ENCODE results near the gene UBXN11. TPM values are rescaled to one million over a fixed set of nuclear protein-coding genes. Genes with fewer than 3 reads are reported as not detected.

Gene UBXN11
- total and polyA plus RNA-seq, 2 of the 13 experiments (the other 11 are each of a cell fraction or from before 2014, with no cell fraction given) = 9.3 to 10.4 TPM

DNA sequence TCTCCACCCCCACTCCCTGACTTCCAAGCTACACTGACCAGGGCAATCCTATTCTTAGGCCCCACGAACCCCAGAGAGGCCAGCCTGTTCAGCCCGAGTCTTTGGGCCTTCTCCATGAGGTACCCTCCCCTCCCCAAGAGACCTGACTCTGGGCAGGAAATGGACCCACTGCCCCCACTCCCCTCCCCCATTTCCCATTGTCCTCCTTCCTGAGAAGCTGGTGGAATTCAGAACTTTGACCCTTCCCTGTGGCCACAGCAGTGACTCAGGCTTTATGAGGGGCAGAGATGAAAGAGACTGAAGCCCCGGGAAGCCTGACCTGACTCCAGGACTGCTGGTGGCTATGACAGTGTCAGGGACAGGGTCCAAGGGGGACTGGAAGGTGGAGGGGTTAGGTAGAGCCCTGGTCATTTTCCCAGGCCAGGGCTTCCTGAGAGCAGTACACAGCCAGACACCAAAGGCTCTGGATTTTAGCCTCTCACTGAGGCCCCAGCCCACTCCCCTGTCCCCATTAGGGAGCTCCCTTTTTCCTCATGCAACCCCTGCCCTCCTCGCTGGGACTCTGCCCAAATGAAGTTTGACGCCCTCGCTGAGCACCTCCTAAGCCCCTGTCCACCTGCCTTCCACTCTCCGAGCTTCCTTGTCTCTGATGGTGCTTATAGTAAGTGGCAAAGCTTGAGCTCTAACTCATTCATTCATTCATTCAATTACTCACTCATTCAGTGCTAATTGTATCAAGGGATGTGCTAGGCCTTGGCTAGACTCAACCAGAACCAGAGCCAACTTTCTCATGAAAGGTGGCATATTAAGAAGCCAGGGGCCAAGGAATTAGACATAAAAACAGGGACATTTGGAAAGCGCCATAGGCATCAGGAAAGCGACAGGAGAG, 44.5 kb upstream of the UBXN11 start (continued):
- TF ChIP-seq ZNF281 (CRISPR knock-in tag; IDR thresholded peaks at IDR 0.05; ENCODE audit: borderline replicate concordance) = peak; percentile 99
- no peak for TF ChIP-seq ETV6 (CRISPR knock-in tag; conservative IDR thresholded peaks at IDR 0.05)
- TF ChIP-seq ZFP1 (CRISPR knock-in tag; IDR thresholded peaks at IDR 0.05) = no peak
- no peak for TF ChIP-seq ZNF180 (CRISPR knock-in tag; IDR thresholded peaks at IDR 0.05; ENCODE audit: borderline replicate concordance, low read depth)
- TF ChIP-seq ATF7 (IDR thresholded peaks at IDR 0.05) = peak; percentile 52
- peak; percentile 92 for TF ChIP-seq ATF7 (CRISPR knock-in tag; IDR thresholded peaks at IDR 0.05)
- TF ChIP-seq ZNF766 (CRISPR knock-in tag; IDR thresholded peaks at IDR 0.05; ENCODE audit: borderline replicate concordance) = no peak; the same call in 1 of the 2 replicates
- no peak for TF ChIP-seq RNF2 (conservative IDR thresholded peaks at IDR 0.05; ENCODE audit: low read depth)
- TF ChIP-seq EP300 (IDR thresholded peaks at IDR 0.05; ENCODE audit: low read depth in 2 of 2, low read length in 2 of 2) = peak; percentile 97 to 99
- TF ChIP-seq EP300 (CRISPR knock-in tag; IDR thresholded peaks at IDR 0.05; ENCODE audit: borderline replicate concordance) = peak; percentile 98
- TF ChIP-seq BHLHE40 (IDR thresholded peaks at IDR 0.05; ENCODE audit: low read length) = peak; percentile 43; the same call in 1 of the 2 replicates
- no peak for TF ChIP-seq USF2 (IDR thresholded peaks at IDR 0.05; ENCODE audit: low read depth, low read length)
- no peak for TF ChIP-seq USF2 (CRISPR knock-in tag; IDR thresholded peaks at IDR 0.05; ENCODE audit: borderline replicate concordance)
- TF ChIP-seq POLR2G (IDR thresholded peaks at IDR 0.05; ENCODE audit: low read depth, low read length) = peak; percentile 94
- TF ChIP-seq HNF4G (IDR thresholded peaks at IDR 0.05; ENCODE audit: borderline replicate concordance, low read depth, low read length) = peak; percentile 99
- peak; percentile 99 for TF ChIP-seq HNF4G (CRISPR knock-in tag; IDR thresholded peaks at IDR 0.05; ENCODE audit: borderline replicate concordance, low read depth)
- 0 out of 2 replicates have a peak, but pooled peaks have one; percentile 86 for TF ChIP-seq ZNF34 (CRISPR knock-in tag; IDR thresholded peaks at IDR 0.05; ENCODE audit: borderline replicate concordance)
- peak; percentile 92 for TF ChIP-seq ZNF619 (CRISPR knock-in tag; IDR thresholded peaks at IDR 0.05)
- TF ChIP-seq HMGA1 (CRISPR knock-in tag; conservative IDR thresholded peaks at IDR 0.05) = no peak
- no peak for TF ChIP-seq SNAI1 (CRISPR knock-in tag; IDR thresholded peaks at IDR 0.05; ENCODE audit: borderline replicate concordance)
- TF ChIP-seq SYNCRIP (IDR thresholded peaks at IDR 0.05; ENCODE audit: insufficient read depth, low read depth, low read length) = no peak
- TF ChIP-seq ZNF276 (CRISPR knock-in tag; IDR thresholded peaks at IDR 0.05; ENCODE audit: low read depth) = peak; percentile 55; the same call in 1 of the 2 replicates
- peak; percentile 96 for TF ChIP-seq NR2F6 (IDR thresholded peaks at IDR 0.05)
- peak; percentile 94 for TF ChIP-seq NR2F6 (CRISPR knock-in tag; IDR thresholded peaks at IDR 0.05)
